ENCODE results near the gene DUSP5.

DUSP5 gene

GRCh38 chr10:110546077-110546476 is 48.4 kb downstream of the DUSP5 start:
- Histone ChIP-seq H3K4me1 (ENCODE audit: control insufficient read depth in 1 of 2, insufficient read depth in 2 of 2, low read length in 2 of 2) (peaks cover 0 to 9% of the 10 kb centered on the region in 2 donors), H3K27ac (ENCODE audit: low read depth, low read length) (no peak overlapping the region), H3K4me3 (ENCODE audit: low read depth in 1 of 2, low read length in 2 of 2) (no peak overlapping the region), H3K9ac (ENCODE audit: low read depth in 1 of 2, low read length in 2 of 2) (no peak overlapping the region), H3K27me3 (ENCODE audit: control insufficient read depth in 1 of 2, insufficient read depth in 2 of 2, low read length in 2 of 2) (peaks cover 0 to 8% of the 10 kb centered on the region in 2 donors), H3K9me3 (ENCODE audit: control insufficient read depth in 1 of 2, low read length in 2 of 2) (no peaks in the 10 kb centered on the region), H3K36me3 (ENCODE audit: control insufficient read depth in 1 of 2, insufficient read depth in 2 of 2, low read length in 2 of 2) (no peaks in the 10 kb centered on the region)

DNA sequence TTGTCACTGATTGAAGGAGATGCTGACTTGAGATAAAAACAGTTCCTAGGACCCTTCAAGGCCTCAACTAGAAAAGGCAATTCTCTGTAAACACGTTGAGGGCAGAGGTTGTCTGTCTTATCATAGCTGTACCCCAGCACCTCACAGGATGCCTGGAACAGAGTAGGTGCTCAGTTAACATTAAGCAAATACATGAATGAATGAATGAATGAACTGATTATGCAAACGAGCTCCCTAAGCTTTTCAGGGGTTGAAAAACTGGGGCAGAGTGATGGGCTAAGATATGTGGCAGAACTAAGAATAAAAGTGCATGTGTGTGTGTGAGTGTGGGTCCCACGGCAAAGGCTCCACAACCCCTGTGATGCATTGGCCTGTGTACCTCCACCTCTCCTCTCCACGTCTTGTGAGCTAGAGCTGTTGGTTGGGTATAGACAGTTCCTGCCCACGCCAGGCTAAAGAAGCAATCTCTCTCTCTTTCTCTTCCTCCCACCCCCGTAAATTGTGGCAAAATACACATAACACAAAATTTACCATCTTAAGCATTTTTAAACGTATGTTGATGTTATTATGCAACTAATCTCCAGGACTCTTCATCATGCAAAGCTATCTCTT is 48.9 kb downstream of the DUSP5 start:
- no peak overlapping the region for H3K4me3 ChIP-seq (ENCODE audit: low read depth in 1 of 2, low read length in 2 of 2)
- H3K36me3 ChIP-seq (ENCODE audit: control insufficient read depth in 1 of 2, insufficient read depth in 2 of 2, low read length in 2 of 2), result no peaks in the 10 kb centered on the region
- no peak overlapping the region for H3K9ac ChIP-seq (ENCODE audit: low read depth in 1 of 2, low read length in 2 of 2)
- H3K27ac ChIP-seq (ENCODE audit: low read depth, low read length), result no peak overlapping the region
- H3K4me1 ChIP-seq (ENCODE audit: control insufficient read depth in 1 of 2, insufficient read depth in 2 of 2, low read length in 2 of 2), result peaks cover 0 to 9% of the 10 kb centered on the region in 2 donors
- H3K9me3 ChIP-seq (ENCODE audit: control insufficient read depth in 1 of 2, low read length in 2 of 2), result no peaks in the 10 kb centered on the region
- peaks cover 0 to 12% of the 10 kb centered on the region in 2 donors for H3K27me3 ChIP-seq (ENCODE audit: control insufficient read depth in 1 of 2, insufficient read depth in 2 of 2, low read length in 2 of 2)

GRCh38 chr10:110547139-110547761 is 49.5 kb downstream of the DUSP5 start:
- no peak overlapping the region for H3K4me3 ChIP-seq (ENCODE audit: low read depth in 1 of 2, low read length in 2 of 2)
- H3K27ac ChIP-seq (ENCODE audit: low read depth, low read length), result no peak overlapping the region
- H3K36me3 ChIP-seq (ENCODE audit: control insufficient read depth in 1 of 2, insufficient read depth in 2 of 2, low read length in 2 of 2), result no peaks in the 10 kb centered on the region
- H3K27me3 ChIP-seq (ENCODE audit: control insufficient read depth in 1 of 2, insufficient read depth in 2 of 2, low read length in 2 of 2), result peaks cover 0 to 17% of the 10 kb centered on the region in 2 donors
- no peaks in the 10 kb centered on the region for H3K9me3 ChIP-seq (ENCODE audit: control insufficient read depth in 1 of 2, low read length in 2 of 2)
- H3K4me1 ChIP-seq (ENCODE audit: control insufficient read depth in 1 of 2, insufficient read depth in 2 of 2, low read length in 2 of 2), result peaks cover 0 to 9% of the 10 kb centered on the region in 2 donors
- no peak overlapping the region for H3K9ac ChIP-seq (ENCODE audit: low read depth in 1 of 2, low read length in 2 of 2)

GRCh38 chr10:110548002-110548401 is 50.3 kb downstream of the DUSP5 start:
- Histone ChIP-seq H3K27me3 (ENCODE audit: control insufficient read depth in 1 of 2, insufficient read depth in 2 of 2, low read length in 2 of 2) (peaks cover 0 to 19% of the 10 kb centered on the region in 2 donors), H3K9me3 (ENCODE audit: control insufficient read depth in 1 of 2, low read length in 2 of 2) (no peaks in the 10 kb centered on the region), H3K27ac (ENCODE audit: low read depth, low read length) (no peak overlapping the region), H3K4me3 (ENCODE audit: low read depth in 1 of 2, low read length in 2 of 2) (no peak overlapping the region), H3K4me1 (ENCODE audit: control insufficient read depth in 1 of 2, insufficient read depth in 2 of 2, low read length in 2 of 2) (peaks cover 0 to 9% of the 10 kb centered on the region in 2 donors), H3K36me3 (ENCODE audit: control insufficient read depth in 1 of 2, insufficient read depth in 2 of 2, low read length in 2 of 2) (no peaks in the 10 kb centered on the region), H3K9ac (ENCODE audit: low read depth in 1 of 2, low read length in 2 of 2) (no peak overlapping the region)

GRCh38 chr10:110549211-110549610 is 51.5 kb downstream of the DUSP5 start:
- H3K9me3 ChIP-seq (ENCODE audit: control insufficient read depth in 1 of 2, low read length in 2 of 2), result no peaks in the 10 kb centered on the region
- peaks cover 0 to 19% of the 10 kb centered on the region in 2 donors for H3K27me3 ChIP-seq (ENCODE audit: control insufficient read depth in 1 of 2, insufficient read depth in 2 of 2, low read length in 2 of 2)
- no peaks in the 10 kb centered on the region for H3K36me3 ChIP-seq (ENCODE audit: control insufficient read depth in 1 of 2, insufficient read depth in 2 of 2, low read length in 2 of 2)
- H3K4me1 ChIP-seq (ENCODE audit: control insufficient read depth in 1 of 2, insufficient read depth in 2 of 2, low read length in 2 of 2), result peaks cover 0 to 9% of the 10 kb centered on the region in 2 donors
- H3K9ac ChIP-seq (ENCODE audit: low read depth in 1 of 2, low read length in 2 of 2), result no peak overlapping the region
- no peak overlapping the region for H3K27ac ChIP-seq (ENCODE audit: low read depth, low read length)
- no peak overlapping the region for H3K4me3 ChIP-seq (ENCODE audit: low read depth in 1 of 2, low read length in 2 of 2)

DNA sequence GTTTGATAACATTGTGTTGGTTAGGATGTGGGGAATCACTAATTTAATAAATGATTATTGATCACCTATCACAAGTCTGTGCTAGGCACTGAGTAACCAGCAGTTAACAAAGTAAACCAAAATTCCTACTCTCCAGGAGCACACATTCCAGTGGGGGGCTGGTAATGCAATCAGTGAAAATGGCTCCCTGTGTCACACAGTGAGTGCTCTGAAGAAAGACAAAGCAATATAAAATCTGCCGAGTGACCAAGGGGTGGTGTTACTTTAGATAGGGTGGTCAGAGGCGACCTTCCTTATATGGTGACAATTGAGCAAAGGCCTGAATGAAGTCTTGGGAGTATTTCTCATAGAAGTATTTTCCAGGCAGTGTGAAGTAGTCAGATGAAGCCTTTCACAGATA is 56.2 kb downstream of the DUSP5 start:
- Histone ChIP-seq H3K27ac (ENCODE audit: low read depth, low read length) (no peak overlapping the region), H3K4me1 (ENCODE audit: control insufficient read depth in 1 of 2, insufficient read depth in 2 of 2, low read length in 2 of 2) (peaks cover 6 to 13% of the 10 kb centered on the region in 2 donors), H3K4me3 (ENCODE audit: low read depth in 1 of 2, low read length in 2 of 2) (no peak overlapping the region), H3K27me3 (ENCODE audit: control insufficient read depth in 1 of 2, insufficient read depth in 2 of 2, low read length in 2 of 2) (peaks cover 0 to 18% of the 10 kb centered on the region in 2 donors), H3K9me3 (ENCODE audit: control insufficient read depth in 1 of 2, low read length in 2 of 2) (no peaks in the 10 kb centered on the region), H3K9ac (ENCODE audit: low read depth in 1 of 2, low read length in 2 of 2) (no peak overlapping the region), H3K36me3 (ENCODE audit: control insufficient read depth in 1 of 2, insufficient read depth in 2 of 2, low read length in 2 of 2) (no peaks in the 10 kb centered on the region)

GRCh38 chr10:110556296-110556695 is 58.6 kb downstream of the DUSP5 start:
- H3K36me3 ChIP-seq (ENCODE audit: control insufficient read depth in 1 of 2, insufficient read depth in 2 of 2, low read length in 2 of 2), result no peaks in the 10 kb centered on the region
- H3K27ac ChIP-seq (ENCODE audit: low read depth, low read length), result no peak overlapping the region
- peaks cover 6 to 13% of the 10 kb centered on the region in 2 donors for H3K4me1 ChIP-seq (ENCODE audit: control insufficient read depth in 1 of 2, insufficient read depth in 2 of 2, low read length in 2 of 2)
- no peak overlapping the region for H3K9ac ChIP-seq (ENCODE audit: low read depth in 1 of 2, low read length in 2 of 2)
- peaks cover 0 to 9% of the 10 kb centered on the region in 2 donors for H3K27me3 ChIP-seq (ENCODE audit: control insufficient read depth in 1 of 2, insufficient read depth in 2 of 2, low read length in 2 of 2)
- no peak overlapping the region for H3K4me3 ChIP-seq (ENCODE audit: low read depth in 1 of 2, low read length in 2 of 2)
- no peaks in the 10 kb centered on the region for H3K9me3 ChIP-seq (ENCODE audit: control insufficient read depth in 1 of 2, low read length in 2 of 2)

DNA sequence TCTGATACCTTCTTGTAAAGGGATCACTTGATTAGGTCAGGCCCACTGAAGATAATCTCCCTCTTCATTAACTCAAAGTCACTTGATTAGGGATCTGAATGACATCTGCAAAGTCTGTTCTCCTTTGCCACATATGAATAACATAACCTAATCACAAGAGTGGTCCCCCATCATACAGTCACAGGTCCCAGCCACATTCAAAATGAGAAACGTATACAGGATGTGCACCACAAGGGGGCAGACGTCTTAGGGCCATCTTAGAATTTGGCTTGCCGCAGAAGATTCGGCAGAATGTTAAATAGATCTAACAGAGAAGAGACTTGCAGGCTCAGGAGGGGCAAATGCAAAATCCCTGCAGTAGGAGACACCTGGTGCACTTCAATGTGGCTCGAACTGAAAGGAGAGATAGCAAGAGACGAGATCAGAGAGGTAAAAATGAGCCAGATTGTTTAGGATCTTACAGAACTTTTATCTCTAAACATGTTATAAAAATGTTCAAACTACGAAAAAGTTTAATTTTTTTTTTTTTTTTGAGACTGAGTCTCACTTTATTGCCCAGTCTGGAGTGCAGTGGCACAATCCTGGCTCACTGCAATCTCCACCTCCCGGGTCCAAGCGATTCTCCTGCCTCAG is 59.4 kb downstream of the DUSP5 start:
- Histone ChIP-seq H3K9me3 (ENCODE audit: control insufficient read depth in 1 of 2, low read length in 2 of 2) (no peaks in the 10 kb centered on the region), H3K4me3 (ENCODE audit: low read depth in 1 of 2, low read length in 2 of 2) (no peak overlapping the region), H3K27ac (ENCODE audit: low read depth, low read length) (no peak overlapping the region), H3K4me1 (ENCODE audit: control insufficient read depth in 1 of 2, insufficient read depth in 2 of 2, low read length in 2 of 2) (peaks cover 6 to 13% of the 10 kb centered on the region in 2 donors), H3K27me3 (ENCODE audit: control insufficient read depth in 1 of 2, insufficient read depth in 2 of 2, low read length in 2 of 2) (peaks cover 0 to 3% of the 10 kb centered on the region in 2 donors), H3K36me3 (ENCODE audit: control insufficient read depth in 1 of 2, insufficient read depth in 2 of 2, low read length in 2 of 2) (no peaks in the 10 kb centered on the region), H3K9ac (ENCODE audit: low read depth in 1 of 2, low read length in 2 of 2) (no peak overlapping the region)

DNA sequence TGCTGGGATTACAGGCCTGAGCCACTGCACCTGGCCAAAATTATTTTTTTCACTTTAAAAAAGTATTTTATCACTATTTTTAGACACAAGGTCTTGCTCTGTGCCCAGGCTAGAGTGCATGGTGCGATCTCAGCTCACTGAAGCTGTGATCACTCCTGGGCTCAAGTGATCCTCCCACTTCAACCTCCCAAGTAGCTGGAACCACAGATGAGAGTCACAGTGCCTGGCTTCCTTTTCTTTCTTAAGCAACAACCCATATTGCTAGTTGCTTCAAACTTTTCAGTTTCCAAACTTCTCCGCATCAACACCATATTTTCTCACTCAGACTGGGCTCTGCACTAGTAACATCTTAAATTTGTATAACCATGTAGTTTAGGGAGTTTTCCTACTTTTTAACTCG is 60.3 kb downstream of the DUSP5 start:
- Histone ChIP-seq H3K36me3 (ENCODE audit: control insufficient read depth in 1 of 2, insufficient read depth in 2 of 2, low read length in 2 of 2) (no peaks in the 10 kb centered on the region), H3K27me3 (ENCODE audit: control insufficient read depth in 1 of 2, insufficient read depth in 2 of 2, low read length in 2 of 2) (peaks cover 0 to 4% of the 10 kb centered on the region in 2 donors), H3K9me3 (ENCODE audit: control insufficient read depth in 1 of 2, low read length in 2 of 2) (no peaks in the 10 kb centered on the region), H3K4me1 (ENCODE audit: control insufficient read depth in 1 of 2, insufficient read depth in 2 of 2, low read length in 2 of 2) (peaks cover 6 to 13% of the 10 kb centered on the region in 2 donors), H3K27ac (ENCODE audit: low read depth, low read length) (no peak overlapping the region), H3K4me3 (ENCODE audit: low read depth in 1 of 2, low read length in 2 of 2) (no peak overlapping the region), H3K9ac (ENCODE audit: low read depth in 1 of 2, low read length in 2 of 2) (no peak overlapping the region)

DNA sequence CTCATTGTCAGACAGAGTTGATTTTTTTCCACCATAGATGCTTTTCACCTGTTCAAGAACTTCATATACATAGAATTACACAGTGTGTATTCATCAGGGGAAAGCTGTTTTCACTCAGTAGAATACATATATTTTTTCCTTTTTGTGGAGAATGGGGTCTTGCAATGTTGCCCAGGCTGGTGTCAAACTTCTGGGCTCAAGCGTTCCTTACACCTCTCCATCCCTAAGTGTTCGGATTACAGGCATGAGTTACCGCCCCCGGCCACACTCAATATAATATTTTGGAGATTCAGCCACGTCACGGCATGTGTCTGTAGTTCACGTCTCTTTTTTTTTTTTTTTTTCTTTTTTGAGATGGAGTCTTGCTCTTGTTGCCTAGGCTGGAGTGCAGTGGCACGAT is 62.3 kb downstream of the DUSP5 start:
- H3K27ac ChIP-seq (ENCODE audit: low read depth, low read length), result no peak overlapping the region
- H3K27me3 ChIP-seq (ENCODE audit: control insufficient read depth in 1 of 2, insufficient read depth in 2 of 2, low read length in 2 of 2), result peaks cover 0 to 13% of the 10 kb centered on the region in 2 donors
- H3K9ac ChIP-seq (ENCODE audit: low read depth in 1 of 2, low read length in 2 of 2), result no peak overlapping the region
- no peaks in the 10 kb centered on the region for H3K36me3 ChIP-seq (ENCODE audit: control insufficient read depth in 1 of 2, insufficient read depth in 2 of 2, low read length in 2 of 2)
- peaks cover 6 to 13% of the 10 kb centered on the region in 2 donors for H3K4me1 ChIP-seq (ENCODE audit: control insufficient read depth in 1 of 2, insufficient read depth in 2 of 2, low read length in 2 of 2)
- H3K4me3 ChIP-seq (ENCODE audit: low read depth in 1 of 2, low read length in 2 of 2), result no peak overlapping the region
- no peaks in the 10 kb centered on the region for H3K9me3 ChIP-seq (ENCODE audit: control insufficient read depth in 1 of 2, low read length in 2 of 2)
